ENCODE measurements around the gene UGGT1. TPM values are rescaled to one million over a fixed set of nuclear protein-coding genes. Genes with fewer than 3 reads are reported as not detected.

UGGT1 gene
- total RNA-seq, 1 experiment from 2014 or later, result 55.9 TPM

DNA sequence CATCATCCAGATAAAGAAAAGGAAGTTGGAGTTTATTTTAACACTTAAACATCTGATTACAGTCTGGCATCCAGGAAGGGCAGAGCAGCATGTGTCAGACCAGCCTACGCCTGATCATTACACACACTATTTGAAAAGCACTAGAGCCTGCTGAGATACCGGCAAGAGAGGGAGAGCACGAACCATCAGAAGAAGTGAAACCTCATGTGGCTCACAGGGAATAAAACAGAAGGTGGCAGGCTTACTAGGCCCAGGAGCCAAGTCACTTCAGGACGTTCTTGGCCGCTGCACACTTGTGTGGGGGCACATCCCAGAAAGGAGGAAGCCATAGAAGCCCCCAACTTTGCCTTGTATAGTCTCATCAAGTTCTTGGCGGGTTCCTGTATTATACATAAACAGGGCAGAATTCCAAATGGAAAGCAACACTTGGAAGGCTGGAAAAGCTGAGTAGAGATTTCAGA is 105.5 kb downstream of the UGGT1 start:
- Histone ChIP-seq H2BK120ac (ENCODE audit: low read depth, low read length, poor library complexity, severe bottlenecking) (no peak overlapping the region), H3K4ac (ENCODE audit: low read depth, low read length) (no peak overlapping the region), H3K23ac (ENCODE audit: insufficient read length, low read depth, low read length) (no peak overlapping the region), H3K56ac (ENCODE audit: insufficient read length, low read depth, low read length) (no peak overlapping the region), H3K27ac (ENCODE audit: insufficient read length, low read depth, low read length) (no peak overlapping the region), H3K9ac (ENCODE audit: extremely low read depth, insufficient read length, low read length) (no peak overlapping the region), H2AFZ (ENCODE audit: low read length) (no peak overlapping the region), H2AK5ac (ENCODE audit: insufficient read length, low read length) (no peak overlapping the region), H4K5ac (ENCODE audit: insufficient read length, low read depth, low read length) (no peak overlapping the region), H4K91ac (ENCODE audit: insufficient read length, low read depth, low read length) (no peak overlapping the region), H3T11ph (ENCODE audit: low read length) (no peak overlapping the region), H3K18ac (ENCODE audit: insufficient read length, low read depth, low read length) (no peak overlapping the region), H3K79me2 (ENCODE audit: insufficient read depth, low read length) (no peaks in the 10 kb centered on the region), H3K23me2 (ENCODE audit: insufficient read length, low read depth, low read length, poor library complexity, severe bottlenecking) (no peaks in the 10 kb centered on the region), H4K8ac (replicated peaks; ENCODE audit: insufficient read length, low read depth, low read length) (no peak overlapping the region), H2BK12ac (ENCODE audit: insufficient read length, low read depth, low read length) (no peak overlapping the region), H3K14ac (ENCODE audit: insufficient read depth, low read length) (no peak overlapping the region), H3K79me1 (ENCODE audit: insufficient read depth, low read depth, low read length, poor library complexity, severe bottlenecking) (no peaks in the 10 kb centered on the region), H3K4me1 (ENCODE audit: insufficient read depth, low read length) (no peaks in the 10 kb centered on the region), H2BK20ac (ENCODE audit: low read depth, low read length, poor library complexity, severe bottlenecking) (no peak overlapping the region), H3K4me2 (ENCODE audit: insufficient read depth, insufficient read length, low read length) (no peak overlapping the region), H4K20me1 (ENCODE audit: control insufficient read depth, insufficient read depth, insufficient read length) (no peaks in the 10 kb centered on the region), H3K9me3 (ENCODE audit: control insufficient read depth, low read depth, low read length) (no peaks in the 10 kb centered on the region), H2BK15ac (ENCODE audit: low read depth, low read length) (no peak overlapping the region), H3K27me3 (ENCODE audit: insufficient read depth, low read length) (no peaks in the 10 kb centered on the region), H2BK5ac (ENCODE audit: insufficient read length, low read length) (no peak overlapping the region)
- H3K36me3 Mint-ChIP-seq (ENCODE audit: insufficient read depth in 1 of 3, low read depth in 3 of 3), result peaks cover 0 to 9% (median 6%) of the 10 kb centered on the region in 3 experiments; a peak in 3 of 7 replicates
- whole genome bisulfite sequencing (ENCODE audit: extremely low coverage, insufficient read length, low lambda C conversion rate), result no CpG with 5 or more reads among the region's 6 CpGs
- DNase-seq, result no peak
- no peaks in the 10 kb centered on the region for H3K27me3 Mint-ChIP-seq (ENCODE audit: low read depth)
- peaks cover 5 to 10% of the 10 kb centered on the region in 2 experiments; a peak in 3 of 4 replicates for H3K4me1 Mint-ChIP-seq
- H3K4me3 Mint-ChIP-seq, result no peak overlapping the region
- H3K9me3 Mint-ChIP-seq, result no peaks in the 10 kb centered on the region
- TF ChIP-seq, protein P1, sequence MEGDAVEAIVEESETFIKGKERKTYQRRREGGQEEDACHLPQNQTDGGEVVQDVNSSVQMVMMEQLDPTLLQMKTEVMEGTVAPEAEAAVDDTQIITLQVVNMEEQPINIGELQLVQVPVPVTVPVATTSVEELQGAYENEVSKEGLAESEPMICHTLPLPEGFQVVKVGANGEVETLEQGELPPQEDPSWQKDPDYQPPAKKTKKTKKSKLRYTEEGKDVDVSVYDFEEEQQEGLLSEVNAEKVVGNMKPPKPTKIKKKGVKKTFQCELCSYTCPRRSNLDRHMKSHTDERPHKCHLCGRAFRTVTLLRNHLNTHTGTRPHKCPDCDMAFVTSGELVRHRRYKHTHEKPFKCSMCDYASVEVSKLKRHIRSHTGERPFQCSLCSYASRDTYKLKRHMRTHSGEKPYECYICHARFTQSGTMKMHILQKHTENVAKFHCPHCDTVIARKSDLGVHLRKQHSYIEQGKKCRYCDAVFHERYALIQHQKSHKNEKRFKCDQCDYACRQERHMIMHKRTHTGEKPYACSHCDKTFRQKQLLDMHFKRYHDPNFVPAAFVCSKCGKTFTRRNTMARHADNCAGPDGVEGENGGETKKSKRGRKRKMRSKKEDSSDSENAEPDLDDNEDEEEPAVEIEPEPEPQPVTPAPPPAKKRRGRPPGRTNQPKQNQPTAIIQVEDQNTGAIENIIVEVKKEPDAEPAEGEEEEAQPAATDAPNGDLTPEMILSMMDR (conservative IDR thresholded peaks at IDR 0.05), result no peak
- no peak overlapping the region; a peak in 1 of 7 replicates for H3K27ac Mint-ChIP-seq

Data from H9 (cell line).